RWPE2 (cell line): ENCODE results near the gene CDK5RAP3.

Source experiments
- ATAC-seq: fragments of 200-7000 bp; cut with Tn5 transposase; 3 replicates; pipeline ENCODE4 v1.9.1; 2021; ENCODE audit warnings: low read depth
- DNase-seq: peaks from one replicate; pipeline ENCODE4 v3.0.0-alpha.2; 2020; ENCODE audit warnings: low spot score
- H3K27ac ChIP-seq: fragments of 450-650 bp; 2 replicates; pipeline ENCODE4 v1.5.1; 2017; ENCODE audit warnings: mild to moderate bottlenecking; ENCODE audit not compliant: poor library complexity, severe bottlenecking
- H3K27me3 ChIP-seq: fragments of 250-450 bp; sonication (Bioruptor Pico); 2 replicates; pipeline ENCODE4 v1.5.1; 2021; ENCODE audit warnings: mild to moderate bottlenecking, moderate library complexity; ENCODE audit not compliant: insufficient read depth, poor library complexity, severe bottlenecking
- H3K36me3 ChIP-seq: fragments of 250-450 bp; sonication (Bioruptor Pico); 2 replicates; pipeline ENCODE4 v1.5.1; 2020; ENCODE audit warnings: low read depth, mild to moderate bottlenecking, moderate library complexity
- H3K4me1 ChIP-seq: fragments of 250-450 bp; sonication (Bioruptor Pico); 2 replicates; pipeline ENCODE4 v1.5.1; 2021; ENCODE audit warnings: mild to moderate bottlenecking, moderate library complexity; ENCODE audit not compliant: insufficient read depth, poor library complexity, severe bottlenecking
- H3K4me3 ChIP-seq: fragments of 250-450 bp; sonication (Bioruptor Pico); 2 replicates; pipeline ENCODE4 v1.5.1; 2021; ENCODE audit warnings: mild to moderate bottlenecking, moderate library complexity; ENCODE audit not compliant: severe bottlenecking
- H3K9me3 ChIP-seq: fragments of 250-450 bp; sonication (Bioruptor Pico); 2 replicates; pipeline ENCODE4 v1.5.1; 2021; ENCODE audit warnings: mild to moderate bottlenecking, moderate library complexity; ENCODE audit not compliant: severe bottlenecking
- TF ChIP-seq, protein P1 (sequence below): fragments of 450-650 bp; IDR thresholded peaks from one replicate; pipeline ENCODE4 v1.5.1; 2017; ENCODE audit warnings: mild to moderate bottlenecking, moderate library complexity; ENCODE audit not compliant: poor library complexity, severe bottlenecking

Gene CDK5RAP3

GRCh38 chr17:47935961-47936360 is 35.0 kb upstream of the CDK5RAP3 start:
- TF ChIP-seq, protein P1, sequence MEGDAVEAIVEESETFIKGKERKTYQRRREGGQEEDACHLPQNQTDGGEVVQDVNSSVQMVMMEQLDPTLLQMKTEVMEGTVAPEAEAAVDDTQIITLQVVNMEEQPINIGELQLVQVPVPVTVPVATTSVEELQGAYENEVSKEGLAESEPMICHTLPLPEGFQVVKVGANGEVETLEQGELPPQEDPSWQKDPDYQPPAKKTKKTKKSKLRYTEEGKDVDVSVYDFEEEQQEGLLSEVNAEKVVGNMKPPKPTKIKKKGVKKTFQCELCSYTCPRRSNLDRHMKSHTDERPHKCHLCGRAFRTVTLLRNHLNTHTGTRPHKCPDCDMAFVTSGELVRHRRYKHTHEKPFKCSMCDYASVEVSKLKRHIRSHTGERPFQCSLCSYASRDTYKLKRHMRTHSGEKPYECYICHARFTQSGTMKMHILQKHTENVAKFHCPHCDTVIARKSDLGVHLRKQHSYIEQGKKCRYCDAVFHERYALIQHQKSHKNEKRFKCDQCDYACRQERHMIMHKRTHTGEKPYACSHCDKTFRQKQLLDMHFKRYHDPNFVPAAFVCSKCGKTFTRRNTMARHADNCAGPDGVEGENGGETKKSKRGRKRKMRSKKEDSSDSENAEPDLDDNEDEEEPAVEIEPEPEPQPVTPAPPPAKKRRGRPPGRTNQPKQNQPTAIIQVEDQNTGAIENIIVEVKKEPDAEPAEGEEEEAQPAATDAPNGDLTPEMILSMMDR = no peak
- DNase-seq (peak; percentile 86), ATAC-seq (peak; percentile 96)
- no peaks in the 10 kb centered on the region for H3K27me3 ChIP-seq
- H3K4me1 ChIP-seq = peaks cover 20% of the 10 kb centered on the region
- H3K27ac ChIP-seq = peak overlapping the region; percentile 58
- H3K9me3 ChIP-seq = no peaks in the 10 kb centered on the region
- H3K36me3 ChIP-seq = no peaks in the 10 kb centered on the region
- H3K4me3 ChIP-seq = no peak overlapping the region

DNA sequence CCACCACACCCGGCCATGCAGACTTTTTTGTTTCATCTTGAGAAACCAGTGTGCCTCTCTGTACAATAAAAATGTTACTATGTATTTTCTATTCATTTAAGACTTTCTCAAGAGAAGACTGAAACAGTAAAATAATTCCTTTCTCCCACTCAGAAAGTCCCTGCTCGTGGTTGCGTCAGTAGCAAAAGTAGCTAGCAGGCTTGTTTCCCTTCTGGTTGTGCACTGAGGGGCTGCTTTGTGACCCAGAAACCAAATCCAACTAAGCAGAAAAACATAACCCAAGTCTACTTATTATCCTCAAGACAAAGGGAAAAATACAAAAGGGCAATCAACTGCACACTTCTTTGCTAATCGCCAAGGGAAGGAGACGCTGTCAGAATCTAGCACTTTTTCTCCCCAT is 33.0 kb upstream of the CDK5RAP3 start:
- TF ChIP-seq, protein P1 = no peak
- no peak overlapping the region for H3K27ac ChIP-seq
- no peaks in the 10 kb centered on the region for H3K9me3 ChIP-seq
- peaks cover 28% of the 10 kb centered on the region for H3K4me1 ChIP-seq
- ATAC-seq (no peak), DNase-seq (no peak)
- H3K4me3 ChIP-seq = no peak overlapping the region
- H3K27me3 ChIP-seq = no peaks in the 10 kb centered on the region
- H3K36me3 ChIP-seq = peaks cover under 1% of the 10 kb centered on the region; the same call in 1 of the 2 replicates

- Histone ChIP-seq H3K9me3 (no peaks in the 10 kb centered on the region), H3K4me3 (peak within 1 kb of the TSS; percentile 64), H3K36me3 (peaks cover 30% of the 10 kb centered on the region), H3K27ac (peak within 1 kb of the TSS; percentile 50), H3K4me1 (peaks cover 12% of the 10 kb centered on the region), H3K27me3 (no peaks in the 10 kb centered on the region)
- TF ChIP-seq, protein P1 = no peak
- DNase-seq (peak; percentile 96), ATAC-seq (peak; percentile 99)
These were observed 29.4 kb upstream of the CDK5RAP3 start, which contains the start of gene PNPO for GRCh38 chr17:47941246-47942095. Gene PNPO (plus strand): TSS chr17:47941571. CDS start chr17:47941676, 105 bp downstream.

GRCh38 chr17:47942096-47942510 is 28.8 kb upstream of the CDK5RAP3 start:
- TF ChIP-seq, protein P1 = no peak
- Histone ChIP-seq H3K27ac (peak overlapping the region; percentile 50), H3K4me3 (peak overlapping the region; percentile 64), H3K4me1 (peaks cover 11% of the 10 kb centered on the region), H3K9me3 (no peaks in the 10 kb centered on the region), H3K36me3 (peaks cover 33% of the 10 kb centered on the region), H3K27me3 (no peaks in the 10 kb centered on the region)
- DNase-seq (no peak), ATAC-seq (no peak)

DNA sequence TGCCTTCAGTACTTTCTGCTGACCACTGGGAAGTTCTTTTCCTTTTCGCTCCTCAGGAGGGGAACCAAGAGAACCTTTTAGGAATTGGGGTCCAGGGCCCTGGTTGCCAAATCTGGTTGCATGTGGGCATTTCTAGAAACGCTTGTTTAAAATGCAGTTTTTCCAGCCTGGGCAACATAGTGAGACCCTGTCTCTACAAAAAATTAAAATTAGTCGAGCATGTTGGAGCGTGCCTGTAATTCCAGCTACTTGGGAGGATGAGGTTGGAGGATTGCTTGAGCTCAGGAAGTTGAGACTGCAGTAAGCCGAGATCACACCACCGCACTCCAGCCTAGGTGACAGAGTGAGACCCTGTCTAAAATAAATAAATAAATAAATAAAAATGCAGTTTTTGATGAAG is 28.3 kb upstream of the CDK5RAP3 start:
- H3K4me3 ChIP-seq = peak overlapping the region; percentile 64
- no peak for ATAC-seq
- peaks cover 16% of the 10 kb centered on the region for H3K4me1 ChIP-seq

More for the DNA sequence above, 28.3 kb upstream of the CDK5RAP3 start:
- Histone ChIP-seq H3K9me3 (no peaks in the 10 kb centered on the region), H3K27ac (peak overlapping the region; percentile 50), H3K27me3 (no peaks in the 10 kb centered on the region), H3K36me3 (peaks cover 35% of the 10 kb centered on the region)
- TF ChIP-seq, protein P1 = no peak
- DNase-seq = no peak
